K562 (cell line): ENCODE results near the gene CCSER2. TPM values are rescaled to one million over a fixed set of nuclear protein-coding genes. Genes with fewer than 3 reads are reported as not detected.

ENCODE experiments used
- CEBPB ChIP-seq: fragments of 450-650 bp; IDR thresholded peaks from 2 replicates; pipeline ENCODE4 v1.6.1; 2016; ENCODE audit warnings: missing genetic modification characterization, missing compliant biosample characterization
- FOSL1 ChIP-seq: fragments of 200-800 bp; sonication (Bioruptor generic); conservative IDR thresholded peaks from 2 replicates; pipeline ENCODE4 v1.6.1; 2016; ENCODE audit warnings: missing genetic modification characterization, missing compliant biosample characterization
- FUS ChIP-seq: fragments of 200-400 bp; formaldehyde crosslinking; optimal IDR thresholded peaks from 2 replicates; pipeline ENCODE3; 2017; ENCODE audit warnings: low read depth, low read length
- KHSRP ChIP-seq: fragments of 450-650 bp; IDR thresholded peaks from 2 replicates; pipeline ENCODE4 v1.6.1; 2017
- RUNX1 ChIP-seq: sonication (generic); IDR thresholded peaks from 2 replicates; pipeline ENCODE4 v1.6.1; 2016; ENCODE audit warnings: antibody characterized with exemption, low read depth
- SAFB2 ChIP-seq: fragments of 200-400 bp; formaldehyde crosslinking; IDR thresholded peaks from 2 replicates; pipeline ENCODE4 v1.6.1; 2018; ENCODE audit warnings: borderline replicate concordance, low read length, low read depth, moderate library complexity; ENCODE audit not compliant: severe bottlenecking
- polyA plus RNA-seq, 8 experiments: library from polyadenylated mRNA; depleted of rRNA in 4 of 8; stranded (reverse) in 5 of 8; unstranded in 3 of 8; fragments of >200 nt; fragmentation: Nextera tagmentation in 2 of 8; fragmentation: Illumina TruSeq in 1 of 8; extraction: Ambion mirVana in 2 of 8; extraction: Trizol in 1 of 8; gene quantifications; 2 replicates each; pipeline versions ENCODE4 v1.2.1 to v1.2.3, GENCODE V29; 2011 to 2014; ENCODE audit warnings: inconsistent platforms in 1 of 8, missing spikeins in 1 of 8
- total RNA-seq, 7 experiments: library from RNA; depleted of rRNA in 6 of 7; stranded (reverse); fragments of >200 nt in 6 of 7; fragmentation: Illumina TruSeq in 2 of 7; extraction: Trizol in 2 of 7; gene quantifications; 2 replicates each; pipeline versions ENCODE4 v1.2.1 to v1.2.3, GENCODE V29; 2011 to 2021; ENCODE audit warnings: low replicate concordance in 1 of 7
- TF ChIP-seq, protein P1 (sequence below): fragments of 250-450 bp; sonication (Bioruptor Pico); IDR thresholded peaks from 2 replicates; pipeline ENCODE4 v1.8.0; 2022; ENCODE audit warnings: moderate library complexity, mild to moderate bottlenecking, inconsistent platforms
- TF ChIP-seq, protein P2 (sequence below): sonication (generic); formaldehyde crosslinking; IDR thresholded peaks from 2 replicates; pipeline ENCODE4 v1.8.1; 2022; ENCODE audit warnings: missing genetic modification reagents
- TF ChIP-seq, protein P3 (sequence below): sonication (generic); formaldehyde crosslinking; IDR thresholded peaks from 2 replicates; pipeline ENCODE4 v1.8.0; 2022; ENCODE audit warnings: mild to moderate bottlenecking, missing genetic modification reagents
- TF ChIP-seq, protein P4 (sequence below): sonication (generic); formaldehyde crosslinking; IDR thresholded peaks from 2 replicates; pipeline ENCODE4 v1.9.0; 2022; ENCODE audit warnings: mild to moderate bottlenecking, missing genetic modification reagents

Gene CCSER2
- total and polyA plus RNA-seq, 9 of the 15 experiments (the other 6 are each of a cell fraction or from before 2014, with no cell fraction given): 2.7 to 15.1 (median 9.7) TPM

DNA sequence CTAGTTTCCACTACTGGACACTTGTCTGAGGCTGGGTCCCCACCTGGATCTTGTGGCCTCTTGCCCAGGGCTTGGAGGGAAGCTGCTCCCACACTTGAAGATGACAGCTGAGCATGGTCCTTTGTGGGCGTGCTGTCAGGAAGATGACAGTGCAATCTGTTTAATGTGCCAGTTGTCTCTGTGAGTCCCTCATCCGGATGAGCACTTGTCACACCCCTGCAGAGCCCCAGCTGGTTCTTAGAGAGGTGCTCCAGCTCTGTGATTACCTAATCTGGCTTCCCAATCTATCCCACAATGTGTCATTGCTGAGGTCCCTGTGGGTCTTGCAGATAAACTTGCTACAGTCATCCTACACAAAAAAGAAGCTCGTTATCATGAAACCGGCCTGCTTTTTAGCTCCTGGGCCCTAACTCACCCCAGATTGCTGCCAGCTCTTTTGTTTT is 34.8 kb upstream of the CCSER2 start (continued):
- TF ChIP-seq, protein P1, sequence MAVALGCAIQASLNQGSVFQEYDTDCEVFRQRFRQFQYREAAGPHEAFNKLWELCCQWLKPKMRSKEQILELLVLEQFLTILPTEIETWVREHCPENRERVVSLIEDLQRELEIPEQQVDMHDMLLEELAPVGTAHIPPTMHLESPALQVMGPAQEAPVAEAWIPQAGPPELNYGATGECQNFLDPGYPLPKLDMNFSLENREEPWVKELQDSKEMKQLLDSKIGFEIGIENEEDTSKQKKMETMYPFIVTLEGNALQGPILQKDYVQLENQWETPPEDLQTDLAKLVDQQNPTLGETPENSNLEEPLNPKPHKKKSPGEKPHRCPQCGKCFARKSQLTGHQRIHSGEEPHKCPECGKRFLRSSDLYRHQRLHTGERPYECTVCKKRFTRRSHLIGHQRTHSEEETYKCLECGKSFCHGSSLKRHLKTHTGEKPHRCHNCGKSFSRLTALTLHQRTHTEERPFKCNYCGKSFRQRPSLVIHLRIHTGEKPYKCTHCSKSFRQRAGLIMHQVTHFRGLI: no peak
- TF ChIP-seq SAFB2: no peak
- TF ChIP-seq, protein P2, sequence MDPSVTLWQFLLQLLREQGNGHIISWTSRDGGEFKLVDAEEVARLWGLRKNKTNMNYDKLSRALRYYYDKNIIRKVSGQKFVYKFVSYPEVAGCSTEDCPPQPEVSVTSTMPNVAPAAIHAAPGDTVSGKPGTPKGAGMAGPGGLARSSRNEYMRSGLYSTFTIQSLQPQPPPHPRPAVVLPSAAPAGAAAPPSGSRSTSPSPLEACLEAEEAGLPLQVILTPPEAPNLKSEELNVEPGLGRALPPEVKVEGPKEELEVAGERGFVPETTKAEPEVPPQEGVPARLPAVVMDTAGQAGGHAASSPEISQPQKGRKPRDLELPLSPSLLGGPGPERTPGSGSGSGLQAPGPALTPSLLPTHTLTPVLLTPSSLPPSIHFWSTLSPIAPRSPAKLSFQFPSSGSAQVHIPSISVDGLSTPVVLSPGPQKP (CRISPR knock-in tag): no peak
- peak; percentile 89 for TF ChIP-seq RUNX1
- TF ChIP-seq FUS: no peak
- TF ChIP-seq, protein P3, sequence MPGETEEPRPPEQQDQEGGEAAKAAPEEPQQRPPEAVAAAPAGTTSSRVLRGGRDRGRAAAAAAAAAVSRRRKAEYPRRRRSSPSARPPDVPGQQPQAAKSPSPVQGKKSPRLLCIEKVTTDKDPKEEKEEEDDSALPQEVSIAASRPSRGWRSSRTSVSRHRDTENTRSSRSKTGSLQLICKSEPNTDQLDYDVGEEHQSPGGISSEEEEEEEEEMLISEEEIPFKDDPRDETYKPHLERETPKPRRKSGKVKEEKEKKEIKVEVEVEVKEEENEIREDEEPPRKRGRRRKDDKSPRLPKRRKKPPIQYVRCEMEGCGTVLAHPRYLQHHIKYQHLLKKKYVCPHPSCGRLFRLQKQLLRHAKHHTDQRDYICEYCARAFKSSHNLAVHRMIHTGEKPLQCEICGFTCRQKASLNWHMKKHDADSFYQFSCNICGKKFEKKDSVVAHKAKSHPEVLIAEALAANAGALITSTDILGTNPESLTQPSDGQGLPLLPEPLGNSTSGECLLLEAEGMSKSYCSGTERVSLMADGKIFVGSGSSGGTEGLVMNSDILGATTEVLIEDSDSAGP: no peak
- peak; percentile 76 for TF ChIP-seq CEBPB (tag)
- TF ChIP-seq, protein P4, sequence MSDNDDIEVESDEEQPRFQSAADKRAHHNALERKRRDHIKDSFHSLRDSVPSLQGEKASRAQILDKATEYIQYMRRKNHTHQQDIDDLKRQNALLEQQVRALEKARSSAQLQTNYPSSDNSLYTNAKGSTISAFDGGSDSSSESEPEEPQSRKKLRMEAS (CRISPR knock-in tag): peak; percentile 60
- peak; percentile 100 for TF ChIP-seq FOSL1 (tag)
- TF ChIP-seq KHSRP: peak; percentile 55
- TF ChIP-seq, all 486 proteins: peak for 205
